AML-193 (cell line): ENCODE data around the gene TCEA2.

Experiments used
- DNase-seq, 2 experiments: peaks; one replicate each; lab custom pipeline; 2025; lab: John Stamatoyannopoulos, UW

The TCEA2 gene

DNA sequence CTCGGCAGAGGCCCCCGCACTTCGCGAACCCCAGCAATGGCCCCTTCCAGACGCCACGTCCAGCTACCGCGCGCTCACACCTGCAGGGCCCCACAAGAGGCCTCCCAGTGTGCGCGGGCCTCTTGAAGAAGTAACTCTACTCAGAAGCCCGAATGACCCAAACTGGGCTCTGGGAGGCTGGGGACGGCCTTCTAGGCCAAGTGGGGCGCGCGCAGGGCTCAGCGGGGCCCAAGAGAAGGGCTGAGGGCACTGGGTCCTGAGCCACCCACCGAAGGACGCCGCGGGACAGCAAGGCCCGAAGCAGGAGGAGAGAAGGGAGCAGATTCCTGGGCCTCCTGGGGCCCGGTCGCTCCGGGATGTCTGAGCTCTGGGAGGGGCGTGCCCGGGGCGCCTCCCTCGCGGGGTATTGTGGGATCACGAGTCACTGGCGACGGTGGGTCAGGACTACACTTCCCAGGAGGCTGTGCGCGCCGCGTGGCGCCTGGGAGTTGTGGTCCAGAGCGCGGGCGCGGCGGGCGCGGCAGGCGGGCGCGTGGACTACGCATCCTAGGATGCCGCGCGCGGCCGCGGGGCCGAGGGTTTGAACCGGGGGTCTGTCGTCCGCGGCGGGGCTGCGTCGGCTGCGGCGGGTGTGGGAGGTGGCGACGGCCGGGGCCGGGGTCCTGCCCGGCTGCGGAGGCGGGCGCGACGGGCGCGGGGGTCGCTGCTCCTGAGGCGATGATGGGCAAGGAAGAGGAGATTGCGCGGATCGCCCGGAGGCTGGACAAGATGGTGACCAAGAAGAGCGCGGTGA, at the start of gene TCEA2:
TSS of gene TCEA2 (plus strand) at position 603 of the 793 bp plus-strand sequence. CDS start at position 718, 115 bp downstream.
- DNase-seq, result peak; percentile 83 to 88

DNA sequence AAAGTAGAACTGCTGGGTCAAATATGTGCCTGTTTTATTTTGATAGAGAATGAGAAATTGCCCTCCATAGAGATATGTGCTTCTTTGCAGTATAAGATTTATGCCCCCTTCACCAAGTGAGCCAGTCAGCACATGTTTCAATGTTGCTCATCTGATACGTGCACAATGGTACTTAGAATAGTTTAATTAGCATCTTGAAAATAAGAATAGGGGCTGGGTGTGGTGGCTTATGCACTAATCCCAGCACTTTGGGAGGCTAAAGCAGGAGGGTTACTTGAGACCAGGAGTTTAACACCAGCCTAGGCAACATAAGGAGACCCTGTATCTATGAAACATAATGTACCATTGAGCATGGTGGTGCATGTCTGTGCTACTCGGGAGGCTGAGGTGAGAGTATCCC, 47.4 kb upstream of the TCEA2 start:
- DNase-seq, result no peak

DNA sequence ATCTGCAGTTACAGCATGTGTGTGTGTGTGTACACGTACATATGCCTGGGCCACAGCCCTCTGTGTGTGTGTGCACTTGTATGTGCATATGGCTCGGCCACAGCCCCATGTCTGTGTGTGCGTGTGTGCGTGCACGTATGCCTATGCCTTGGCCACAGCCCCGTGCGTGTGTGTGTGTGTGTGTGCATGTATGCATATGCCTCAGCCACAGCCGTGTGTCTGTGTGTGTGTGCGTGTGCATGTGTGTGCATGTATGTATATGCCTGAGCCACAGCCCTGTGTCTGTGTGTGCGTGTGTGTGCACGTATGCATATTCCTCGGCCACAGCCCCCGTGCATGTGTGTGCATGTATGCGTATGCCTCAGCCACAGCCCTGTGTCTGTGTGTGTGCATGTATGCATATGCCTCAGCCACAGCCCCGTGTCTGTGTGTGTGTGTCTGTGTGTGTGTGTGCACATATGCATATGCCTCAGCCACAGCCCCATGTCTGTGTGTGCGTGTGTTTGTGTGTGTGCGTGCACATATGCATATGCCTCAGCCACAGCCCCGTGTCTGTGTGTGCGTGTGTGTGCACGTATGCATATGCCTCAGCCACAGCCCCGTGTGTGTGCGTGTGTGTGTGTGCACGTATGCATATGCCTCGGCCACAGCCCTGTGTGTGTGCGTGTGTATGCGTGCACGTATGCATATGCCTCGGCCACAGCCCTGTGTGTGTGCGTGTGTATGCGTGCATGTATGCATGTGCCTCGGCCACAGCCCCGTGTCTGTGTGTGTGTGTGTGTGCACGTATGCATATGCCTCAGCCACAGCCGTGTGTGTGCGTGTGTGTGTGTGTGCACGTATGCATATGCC, 41.6 kb upstream of the TCEA2 start:
- DNase-seq, result no peak

DNA sequence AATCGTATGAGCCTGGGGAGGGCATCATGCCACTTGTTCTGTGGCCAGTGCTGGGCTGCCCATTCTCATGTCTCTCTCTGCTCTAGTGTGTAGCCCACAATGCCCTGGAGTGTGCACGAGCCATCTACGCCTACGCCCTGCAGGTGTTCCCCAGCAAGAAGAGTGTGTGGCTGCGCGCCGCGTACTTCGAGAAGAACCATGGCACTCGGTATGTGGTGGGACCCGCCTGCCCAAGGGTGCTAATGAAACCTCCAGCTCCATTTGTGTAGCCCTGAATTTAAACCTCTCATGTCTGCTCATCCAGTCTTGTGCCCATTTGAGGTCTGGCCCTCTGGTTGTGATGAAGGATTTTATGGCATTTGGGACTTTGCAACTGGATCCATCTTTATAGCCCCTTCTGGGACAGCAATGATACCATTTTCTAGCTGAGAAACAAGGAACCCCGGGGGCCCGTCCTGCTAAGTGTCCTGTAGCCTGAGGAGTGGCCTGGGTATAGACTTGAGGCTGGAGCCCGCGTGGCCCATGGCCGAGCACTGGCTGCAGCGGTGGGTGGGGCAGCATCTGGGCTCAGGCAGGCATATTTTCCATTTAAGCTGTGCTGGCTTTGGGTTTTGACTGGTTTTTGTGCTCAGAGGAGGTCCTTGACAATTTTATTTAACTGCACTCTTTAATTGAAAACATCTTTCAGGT, 40.2 kb upstream of the TCEA2 start:
- DNase-seq, result no peak

DNA sequence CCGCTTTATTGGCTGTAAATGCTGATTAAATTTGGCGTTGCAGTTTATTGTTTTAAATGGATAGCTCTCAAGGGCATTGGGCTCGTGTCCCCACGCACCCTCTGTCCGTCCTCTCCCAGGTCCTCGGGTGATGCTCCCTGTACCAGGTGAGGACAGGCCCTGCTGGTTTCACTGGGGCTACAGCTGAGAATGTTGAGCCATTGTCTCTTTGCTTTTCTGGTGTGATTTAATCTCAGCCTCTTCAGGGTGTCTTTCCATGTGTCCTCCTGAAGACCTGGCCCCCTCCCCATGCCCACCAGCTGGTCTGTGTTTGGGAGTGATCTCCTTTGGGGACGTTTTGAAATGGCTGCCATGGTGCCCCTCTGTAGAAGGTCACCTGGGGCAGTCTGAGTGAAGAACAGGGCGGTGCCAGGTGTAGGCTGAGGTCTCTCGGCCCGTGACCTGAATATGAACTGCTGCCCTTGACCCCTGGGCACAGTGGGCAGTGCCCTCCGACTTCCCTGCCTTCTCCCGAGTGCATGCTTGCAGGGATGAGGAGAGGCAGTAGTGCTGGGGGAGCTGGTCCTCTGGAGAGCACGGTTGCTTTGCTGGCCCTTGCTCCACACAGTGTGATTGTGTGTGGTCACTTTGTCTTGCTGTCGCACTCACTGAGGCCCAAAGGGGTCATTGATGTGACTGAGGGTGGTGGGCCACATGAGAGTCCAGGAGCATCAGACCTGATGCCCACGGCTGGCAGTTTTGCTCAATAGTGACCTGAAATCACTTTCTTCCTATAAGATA, 39.4 kb upstream of the TCEA2 start:
- no peak for DNase-seq

DNA sequence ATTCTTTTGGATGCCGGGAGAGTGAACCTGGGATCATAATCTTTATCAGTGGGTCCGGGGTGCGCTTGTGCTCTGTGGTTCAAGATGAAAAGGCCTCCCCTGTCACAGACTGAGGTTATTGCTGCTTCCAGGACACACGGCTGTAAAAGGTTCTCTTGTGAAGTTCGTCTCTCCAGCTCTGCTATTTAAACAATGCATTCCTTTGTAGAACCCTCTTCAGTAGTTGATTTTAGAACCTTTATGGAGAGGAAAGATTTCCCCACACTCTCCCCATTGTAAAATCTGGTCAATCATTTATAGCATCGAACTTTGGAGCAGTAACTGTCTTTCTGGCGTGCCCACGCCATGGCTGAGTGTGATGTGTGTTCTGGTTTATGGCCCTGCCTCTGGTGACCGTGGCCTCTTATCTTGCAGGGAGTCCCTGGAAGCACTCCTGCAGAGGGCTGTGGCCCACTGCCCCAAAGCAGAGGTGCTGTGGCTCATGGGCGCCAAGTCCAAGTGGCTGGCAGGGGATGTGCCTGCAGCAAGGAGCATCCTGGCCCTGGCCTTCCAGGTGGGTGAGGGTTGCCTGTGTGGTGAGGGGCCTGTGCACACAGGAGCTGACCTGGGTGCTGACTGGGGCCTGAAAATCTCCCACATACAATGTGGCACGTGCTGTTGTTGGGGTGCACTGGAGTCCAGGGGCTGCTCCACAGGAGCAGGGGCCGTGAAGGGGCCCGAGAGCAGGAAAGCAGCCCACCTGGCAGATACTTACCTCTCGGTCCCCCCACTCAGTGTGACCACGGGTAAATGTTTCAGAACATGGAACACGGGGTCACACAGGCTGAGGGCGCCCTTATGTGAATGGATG, 38.6 kb upstream of the TCEA2 start:
- DNase-seq, result no peak

DNA sequence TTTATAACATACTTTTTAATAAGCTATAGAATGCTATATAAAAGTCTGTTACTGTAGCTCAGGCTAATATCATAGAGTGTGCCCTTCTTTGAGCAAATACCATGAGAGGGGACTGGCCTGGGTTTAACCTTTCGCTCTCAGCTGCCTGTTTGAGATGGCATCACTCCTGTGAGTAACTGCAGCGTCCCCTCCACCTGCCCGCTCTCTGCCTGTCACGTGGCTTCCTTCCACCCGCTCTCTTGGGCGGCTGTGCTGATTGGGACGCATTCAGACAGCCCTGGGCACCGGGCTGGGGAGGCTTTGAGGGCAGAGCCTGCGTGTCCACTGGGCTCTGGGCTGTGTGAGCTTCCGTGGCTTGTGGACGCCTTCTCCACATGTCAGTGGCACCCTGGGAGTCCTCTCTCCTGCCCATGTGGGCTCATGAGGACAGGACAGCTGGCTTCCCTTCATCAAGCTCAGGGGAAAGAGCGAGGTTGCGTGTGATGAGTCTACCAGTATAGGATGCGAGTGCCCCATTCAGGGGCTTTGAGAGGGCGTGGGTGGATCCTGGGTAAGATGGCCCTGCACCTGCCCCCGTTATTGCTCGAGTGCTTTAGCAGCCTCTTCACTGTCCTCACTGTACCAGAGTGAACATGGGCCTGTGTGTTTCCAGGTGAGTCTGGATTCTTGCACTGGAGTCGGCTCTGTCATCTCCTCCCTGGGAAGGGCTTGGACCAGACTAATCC, 37.7 kb upstream of the TCEA2 start:
- DNase-seq, result no peak

DNA sequence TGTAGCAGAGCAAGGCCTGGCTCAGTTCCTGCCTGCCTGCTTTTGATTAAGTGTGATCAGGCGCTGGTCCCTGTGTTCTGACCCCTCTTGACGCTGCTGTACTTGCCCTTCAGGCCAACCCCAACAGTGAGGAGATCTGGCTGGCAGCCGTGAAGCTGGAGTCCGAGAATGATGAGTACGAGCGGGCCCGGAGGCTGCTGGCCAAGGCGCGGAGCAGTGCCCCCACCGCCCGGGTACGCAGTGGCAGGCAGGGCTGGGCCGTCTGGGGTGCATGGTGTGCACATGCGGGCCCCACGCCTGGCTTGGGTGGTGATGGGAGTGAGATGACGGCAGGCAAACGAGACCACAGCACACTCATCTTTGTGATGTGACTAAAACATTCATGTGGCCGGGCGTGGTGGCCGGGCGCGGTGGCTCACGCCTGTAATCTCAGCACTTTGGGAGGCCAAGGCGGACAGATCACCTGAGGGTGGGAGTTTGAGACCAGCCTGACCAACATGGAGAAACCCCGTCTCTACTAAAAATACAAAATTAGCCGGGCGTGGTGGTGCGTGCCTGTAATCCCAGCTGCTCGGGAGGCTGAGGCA, 37.1 kb upstream of the TCEA2 start:
- no peak for DNase-seq

DNA sequence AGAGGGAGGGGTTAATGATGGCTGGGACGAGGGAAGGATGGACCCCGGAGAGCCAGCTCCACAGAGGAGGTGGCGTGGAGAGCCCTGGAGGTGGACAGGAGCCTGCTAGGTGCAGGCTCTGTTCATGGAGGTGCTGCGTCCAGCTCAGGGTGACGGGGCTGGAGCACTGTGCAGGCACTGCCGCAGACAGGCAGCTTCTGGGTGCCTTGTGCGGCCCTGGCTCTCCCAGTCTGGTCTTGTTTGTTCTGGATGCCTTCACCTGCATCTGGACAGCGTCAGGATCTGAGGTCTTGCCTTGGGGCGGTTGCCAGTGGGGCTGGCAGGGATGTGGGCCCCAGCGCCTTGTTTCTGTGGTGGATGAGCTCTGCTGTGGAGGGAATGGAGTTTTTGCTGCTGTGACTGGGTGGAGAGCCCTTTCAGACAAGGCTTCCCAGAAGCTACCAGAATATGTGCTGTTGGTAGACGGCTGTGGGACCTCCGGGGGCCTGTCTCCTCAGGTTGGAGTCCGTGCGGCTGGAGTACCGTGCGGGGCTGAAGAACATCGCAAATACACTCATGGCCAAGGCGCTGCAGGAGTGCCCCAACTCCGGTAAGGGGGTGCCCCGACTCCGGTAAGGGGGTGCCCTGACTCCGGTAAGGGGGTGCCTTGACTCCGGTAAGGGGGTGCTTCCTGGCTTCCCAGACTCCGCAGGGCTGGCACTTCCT, 34.9 kb upstream of the TCEA2 start:
- no peak for DNase-seq

DNA sequence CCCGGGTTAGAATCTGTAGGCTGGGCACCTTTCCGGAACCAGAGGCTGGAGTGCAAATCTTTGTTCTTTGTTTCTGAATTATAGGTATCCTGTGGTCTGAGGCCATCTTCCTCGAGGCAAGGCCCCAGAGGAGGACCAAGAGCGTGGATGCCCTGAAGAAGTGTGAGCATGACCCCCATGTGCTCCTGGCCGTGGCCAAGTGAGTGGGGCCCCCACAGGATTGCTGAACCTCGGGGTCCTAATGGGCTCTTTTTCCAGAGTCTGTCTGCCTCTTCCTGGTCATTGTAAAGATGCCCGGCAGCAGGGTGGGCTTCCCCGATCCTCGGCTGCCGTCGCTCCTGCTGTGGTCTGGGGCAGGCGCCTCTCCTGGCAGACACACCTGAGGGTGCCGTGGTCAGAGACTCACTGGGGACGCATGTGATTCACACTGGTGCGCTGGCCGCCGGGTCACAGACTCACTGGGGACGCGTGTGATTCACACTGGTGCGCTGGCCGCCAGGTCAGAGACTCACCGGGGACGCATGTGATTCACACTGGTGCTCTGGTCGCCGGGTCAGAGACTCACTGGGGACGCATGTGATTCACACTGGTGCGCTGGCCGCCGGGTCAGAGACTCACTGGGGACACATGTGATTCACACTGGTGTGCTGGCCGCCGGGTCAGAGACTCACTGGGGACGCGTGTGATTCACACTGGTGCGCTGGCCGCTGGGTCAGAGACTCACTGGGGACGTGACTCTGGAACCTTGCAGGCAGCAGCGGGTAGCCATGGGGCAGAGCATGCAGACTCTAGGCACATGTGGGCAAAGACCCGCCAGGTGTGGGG, 33.5 kb upstream of the TCEA2 start:
- DNase-seq, result no peak

DNA sequence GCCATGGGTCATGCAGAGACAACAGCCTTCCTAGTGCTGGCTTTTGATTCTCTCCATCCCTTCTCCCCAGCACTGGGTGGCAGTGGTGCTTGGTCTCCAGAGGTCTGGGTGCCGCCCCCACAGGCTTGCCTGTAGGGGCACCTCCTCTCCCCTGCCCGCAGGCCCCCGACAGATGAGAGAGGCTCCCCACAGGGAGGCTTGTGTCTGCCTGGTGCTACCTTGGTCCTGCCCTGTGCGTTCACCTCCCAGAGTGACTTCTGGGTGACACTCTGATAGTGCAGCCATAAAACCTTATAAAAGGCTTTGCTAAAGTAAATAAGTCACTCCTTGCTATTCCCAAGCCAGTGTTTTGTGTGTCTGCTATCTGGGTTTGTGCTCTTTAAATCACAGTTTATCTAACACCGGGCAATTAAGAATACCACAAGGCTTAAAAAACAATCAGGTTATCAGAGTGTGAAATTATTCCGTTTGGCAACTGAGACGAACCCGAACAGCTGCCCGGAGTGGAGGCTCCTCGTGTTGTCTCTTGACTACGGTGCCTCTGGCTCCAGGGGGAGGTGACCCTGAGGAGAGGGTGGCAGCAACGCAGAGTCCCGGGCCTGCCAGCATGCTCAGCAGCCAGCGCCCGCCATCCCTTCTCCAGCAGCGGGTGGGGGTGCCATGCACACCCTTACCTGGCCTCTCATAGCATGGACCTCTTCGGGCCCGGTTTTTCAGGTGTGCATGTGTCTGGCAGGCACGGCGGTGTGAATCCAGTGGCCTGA, 32.4 kb upstream of the TCEA2 start:
- no peak for DNase-seq

DNA sequence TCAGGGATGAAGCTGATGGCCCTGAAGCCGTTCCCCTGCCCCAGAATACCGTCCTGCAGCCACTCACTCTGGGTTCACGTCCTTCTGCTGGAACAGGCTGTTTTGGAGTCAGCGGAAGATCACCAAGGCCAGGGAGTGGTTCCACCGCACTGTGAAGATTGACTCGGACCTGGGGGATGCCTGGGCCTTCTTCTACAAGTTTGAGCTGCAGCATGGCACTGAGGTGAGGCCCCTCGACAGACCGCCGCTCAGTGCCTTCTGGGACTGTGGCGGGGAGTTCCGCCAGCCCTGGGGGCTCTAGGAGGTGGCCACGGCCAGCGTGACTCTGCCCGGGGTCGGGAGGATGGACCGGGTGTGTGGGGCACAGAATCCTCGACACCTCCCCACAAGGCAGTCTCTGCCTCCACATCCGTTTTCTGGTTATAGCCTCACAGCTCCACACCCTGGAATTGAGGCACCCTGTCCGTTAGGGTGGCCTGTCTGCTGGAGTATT, 31.1 kb upstream of the TCEA2 start:
- no peak for DNase-seq

DNA sequence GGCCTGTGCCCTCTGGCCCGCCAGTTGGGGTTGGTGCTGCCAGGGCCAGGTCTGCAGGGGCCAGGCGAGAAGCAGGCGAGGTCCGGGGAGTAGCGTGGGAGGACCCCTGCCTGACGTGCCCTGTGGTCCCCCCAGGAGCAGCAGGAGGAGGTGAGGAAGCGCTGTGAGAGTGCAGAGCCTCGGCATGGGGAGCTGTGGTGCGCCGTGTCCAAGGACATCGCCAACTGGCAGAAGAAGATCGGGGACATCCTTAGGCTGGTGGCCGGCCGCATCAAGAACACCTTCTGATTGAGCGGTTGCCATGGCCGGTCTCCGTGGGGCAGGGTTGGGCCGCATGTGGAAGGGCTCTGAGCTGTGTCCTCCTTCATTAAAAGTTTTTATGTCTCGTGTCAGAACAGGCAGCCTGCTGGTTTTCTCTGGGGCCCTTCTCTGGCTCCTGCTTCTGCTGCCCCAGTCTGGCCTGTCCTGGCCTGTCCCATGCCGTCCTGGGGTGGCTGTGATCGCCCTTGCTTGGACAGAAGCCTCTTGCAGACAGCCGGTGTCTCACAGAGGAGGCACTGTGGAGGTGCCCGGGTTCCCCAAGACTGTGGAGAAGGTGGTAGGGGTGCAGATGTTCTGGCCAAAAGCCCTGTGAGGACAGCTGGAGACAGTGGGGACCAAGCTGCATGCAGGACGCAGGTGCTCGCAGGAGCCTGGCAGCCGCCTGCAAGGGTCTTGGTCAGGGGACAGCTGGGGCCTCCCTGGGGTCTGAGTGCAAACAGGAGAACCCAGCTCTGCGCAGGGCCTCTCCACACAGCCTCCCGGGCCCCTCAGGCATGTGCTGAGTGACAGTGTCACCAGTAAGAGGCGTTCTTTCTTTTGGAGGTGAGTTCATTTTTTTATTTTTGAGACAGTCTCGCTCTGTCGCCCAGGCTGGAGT, 30.0 kb upstream of the TCEA2 start:
- no peak for DNase-seq

DNA sequence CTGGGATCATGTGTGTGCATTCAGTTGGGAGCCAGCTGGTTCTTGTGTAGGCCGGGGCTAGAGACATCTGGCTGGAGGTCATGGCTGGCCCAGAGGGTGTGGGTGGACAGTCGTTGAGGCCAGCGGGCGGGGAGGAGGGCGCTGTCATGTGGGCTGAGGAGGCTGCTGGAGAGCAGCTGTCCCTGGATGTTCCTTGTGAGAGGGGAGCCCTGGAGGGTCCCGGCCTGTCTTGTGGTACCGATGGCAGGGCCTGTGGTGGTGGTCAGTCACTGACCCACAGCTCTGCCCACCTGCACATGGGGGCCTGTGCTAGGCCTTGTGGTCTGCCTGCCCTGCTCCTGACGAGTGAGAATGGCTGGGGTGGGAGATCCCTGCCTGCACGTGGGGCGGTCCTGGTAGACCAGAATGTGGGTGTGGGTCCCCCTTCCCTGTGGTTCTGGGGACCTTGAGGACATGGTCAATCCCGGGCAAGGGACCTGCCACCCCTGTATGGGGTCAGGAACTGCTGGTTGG, 29.0 kb upstream of the TCEA2 start:
- DNase-seq, result no peak

DNA sequence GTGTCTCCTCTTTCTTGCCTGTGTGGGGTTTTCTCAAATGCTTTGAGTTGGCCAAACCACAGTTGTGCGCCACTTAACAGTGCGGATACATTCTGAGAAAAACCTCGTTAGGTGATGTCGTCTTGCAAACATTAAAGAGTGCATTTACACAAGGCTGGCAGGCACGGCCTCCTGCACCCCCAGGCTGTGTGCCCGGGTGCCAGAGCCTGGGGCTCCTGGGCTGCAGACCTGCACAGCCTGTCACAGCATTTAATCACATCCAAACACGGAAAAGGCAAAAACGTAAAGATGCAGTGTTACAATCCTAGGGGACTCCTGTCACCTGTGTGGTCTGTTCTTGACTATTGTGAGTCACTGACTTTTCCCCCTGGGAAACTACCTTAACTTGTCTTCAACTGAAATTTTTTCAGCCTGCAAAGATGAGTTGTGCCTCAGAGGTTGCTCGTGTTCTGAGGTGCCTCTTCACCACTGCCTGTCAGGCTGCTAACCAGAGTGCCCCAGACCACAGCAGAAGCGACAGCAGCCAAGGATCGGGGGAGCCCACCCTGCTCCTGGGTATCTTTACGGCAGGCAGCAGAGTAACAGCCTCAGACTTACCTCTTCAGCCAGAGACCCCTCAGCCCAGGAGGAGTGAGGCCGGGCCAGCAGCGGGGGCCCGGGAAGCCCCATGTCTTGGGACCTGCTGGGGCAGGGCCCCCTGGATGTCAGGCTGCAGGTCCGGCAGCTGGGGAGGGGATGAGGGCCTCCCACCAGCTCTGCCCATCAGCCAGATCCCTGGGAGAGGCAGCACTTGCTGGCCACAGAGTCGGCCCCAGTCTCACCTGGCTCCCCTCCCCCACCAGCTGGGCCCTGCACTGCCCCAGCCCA, 27.7 kb upstream of the TCEA2 start:
- no peak for DNase-seq
